Fibroblast of lung (primary cell): Measurements from ENCODE around the gene AKAP6. TPM values are rescaled to one million over a fixed set of nuclear protein-coding genes. Genes with fewer than 3 reads are reported as not detected.
A peak's percentile ranks its signal among the peaks of the same experiment; 100 is the strongest.
"Not testable (repeated sequence)": the region's sequence is repeated elsewhere in the genome, so short reads cannot be mapped to it uniquely, and the experiment has no call there.

Experiments
- DNase-seq, 2 donors: peaks; one replicate each; pipeline versions ENCODE4 v3.0.0 to v3.0.0-alpha.2; 2010; ENCODE audit warnings: low read depth in 2 of 2
- H2AFZ ChIP-seq: 2 replicates; pipeline ENCODE4 v1.5.1; 2012; ENCODE audit warnings: low read length, control low read depth, inconsistent platforms
- H3K27ac ChIP-seq: 2 replicates; pipeline ENCODE4 v1.5.1; 2011; ENCODE audit warnings: low read length, control low read depth; ENCODE audit not compliant: insufficient read depth
- H3K27me3 ChIP-seq: 2 replicates; pipeline ENCODE4 v1.5.1; 2011; ENCODE audit warnings: mild to moderate bottlenecking, low read length; ENCODE audit not compliant: control insufficient read depth, insufficient read depth
- H3K36me3 ChIP-seq: 2 replicates; pipeline ENCODE4 v1.5.1; 2011; ENCODE audit warnings: low read length; ENCODE audit not compliant: control insufficient read depth, insufficient read depth
- H3K4me1 ChIP-seq: 2 replicates; pipeline ENCODE4 v1.5.1; 2011; ENCODE audit warnings: low read length; ENCODE audit not compliant: control insufficient read depth, insufficient read depth; ENCODE audit errors: extremely low read depth
- H3K4me2 ChIP-seq: 2 replicates; pipeline ENCODE4 v1.5.1; 2011; ENCODE audit warnings: low read length, control low read depth; ENCODE audit not compliant: insufficient read depth; ENCODE audit errors: extremely low read depth
- H3K4me3 ChIP-seq, 4 experiments: fragments of 200-600 bp in 1 of 4; sonication (generic) in 1 of 4; replicated peaks in 1 of 4; 2 replicates each; pipeline ENCODE4 v1.5.1; 2011 to 2016; ENCODE audit warnings: low read length in 4 of 4, low read depth in 3 of 4, mild to moderate bottlenecking in 3 of 4, control low read depth in 2 of 4, inconsistent platforms in 1 of 4, mixed read lengths in 1 of 4; ENCODE audit not compliant: insufficient read depth in 1 of 4; ENCODE audit errors: control extremely low read depth in 1 of 4
- H3K79me2 ChIP-seq: 2 replicates; pipeline ENCODE4 v1.5.1; 2012; ENCODE audit warnings: mild to moderate bottlenecking, low read length, inconsistent platforms; ENCODE audit not compliant: control insufficient read depth, insufficient read depth
- H3K9ac ChIP-seq: 2 replicates; pipeline ENCODE4 v1.5.1; 2011; ENCODE audit warnings: mild to moderate bottlenecking, low read length, control low read depth; ENCODE audit not compliant: insufficient read depth
- H3K9me3 ChIP-seq: 2 replicates; pipeline ENCODE4 v1.5.1; 2012; ENCODE audit warnings: low read depth, low read length; ENCODE audit not compliant: control insufficient read depth, insufficient read depth
- H4K20me1 ChIP-seq: 2 replicates; pipeline ENCODE4 v1.5.1; 2011; ENCODE audit warnings: low read length; ENCODE audit not compliant: control insufficient read depth, insufficient read depth; ENCODE audit errors: extremely low read depth
- EZH2 ChIP-seq: IDR thresholded peaks from 2 replicates; pipeline ENCODE4 v1.5.1; 2012; ENCODE audit warnings: low read length, control low read depth, mild to moderate bottlenecking; ENCODE audit errors: missing control alignments
- polyA plus RNA-seq, 2 donors: library from polyadenylated mRNA; depleted of rRNA in 1 of 2; stranded (reverse) in 1 of 2; unstranded in 1 of 2; fragments of >200 nt; gene quantifications; 2 replicates each; pipeline ENCODE4 v1.2.1, GENCODE V29; 2011 to 2012; ENCODE audit warnings: missing spikeins in 1 of 2
- total RNA-seq: library from RNA; depleted of rRNA; stranded (reverse); fragments of >200 nt; gene quantifications from 2 replicates; pipeline ENCODE4 v1.2.1, GENCODE V29; 2014
- TF ChIP-seq, protein P1 (sequence below), 2 donors: IDR thresholded peaks in 1 of 2; conservative IDR thresholded peaks in 1 of 2; 1 replicate in 1 of 2; 2 replicates in 1 of 2; pipeline ENCODE4 v1.5.1; 2011 to 2012; ENCODE audit warnings: low read length in 2 of 2, control low read depth in 1 of 2, inconsistent platforms in 1 of 2, low read depth in 1 of 2, mild to moderate bottlenecking in 1 of 2

AKAP6 gene
- total and polyA plus RNA-seq, 2 donors (not counting 1 experiment from before 2014, with no cell fraction given): 3.3 to 10.9 TPM

DNA sequence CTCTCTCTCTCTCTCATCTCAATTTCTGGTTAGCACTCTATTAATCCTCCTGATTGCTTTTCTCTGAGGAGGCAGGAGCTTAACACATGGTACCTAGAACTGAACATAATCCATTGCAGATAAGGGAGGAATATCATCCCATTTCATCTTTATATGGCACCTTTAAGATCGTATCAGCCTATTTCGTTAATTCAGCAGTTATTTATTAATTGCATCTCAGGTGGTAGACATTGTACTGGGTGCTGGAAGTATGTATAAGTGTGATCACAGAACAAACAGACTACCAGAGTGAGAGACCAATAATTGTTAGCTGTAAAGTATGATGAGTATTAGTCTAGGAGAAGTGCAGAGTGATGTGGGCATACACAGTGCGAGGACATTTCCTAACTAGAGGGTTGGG lies 39.0 kb downstream of the AKAP6 start:
- no peaks in the 10 kb centered on the region for H3K79me2 ChIP-seq
- no peaks in the 10 kb centered on the region for H4K20me1 ChIP-seq
- H3K27ac ChIP-seq: no peak overlapping the region
- no peak overlapping the region for H2AFZ ChIP-seq
- H3K4me2 ChIP-seq: no peak overlapping the region
- no peak for TF ChIP-seq EZH2
- TF ChIP-seq, protein P1, sequence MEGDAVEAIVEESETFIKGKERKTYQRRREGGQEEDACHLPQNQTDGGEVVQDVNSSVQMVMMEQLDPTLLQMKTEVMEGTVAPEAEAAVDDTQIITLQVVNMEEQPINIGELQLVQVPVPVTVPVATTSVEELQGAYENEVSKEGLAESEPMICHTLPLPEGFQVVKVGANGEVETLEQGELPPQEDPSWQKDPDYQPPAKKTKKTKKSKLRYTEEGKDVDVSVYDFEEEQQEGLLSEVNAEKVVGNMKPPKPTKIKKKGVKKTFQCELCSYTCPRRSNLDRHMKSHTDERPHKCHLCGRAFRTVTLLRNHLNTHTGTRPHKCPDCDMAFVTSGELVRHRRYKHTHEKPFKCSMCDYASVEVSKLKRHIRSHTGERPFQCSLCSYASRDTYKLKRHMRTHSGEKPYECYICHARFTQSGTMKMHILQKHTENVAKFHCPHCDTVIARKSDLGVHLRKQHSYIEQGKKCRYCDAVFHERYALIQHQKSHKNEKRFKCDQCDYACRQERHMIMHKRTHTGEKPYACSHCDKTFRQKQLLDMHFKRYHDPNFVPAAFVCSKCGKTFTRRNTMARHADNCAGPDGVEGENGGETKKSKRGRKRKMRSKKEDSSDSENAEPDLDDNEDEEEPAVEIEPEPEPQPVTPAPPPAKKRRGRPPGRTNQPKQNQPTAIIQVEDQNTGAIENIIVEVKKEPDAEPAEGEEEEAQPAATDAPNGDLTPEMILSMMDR (conservative IDR thresholded peaks at IDR 0.05 in 1 of 2, IDR thresholded peaks at IDR 0.05 in 1 of 2; ENCODE audit: low read depth in 1 of 2, low read length in 2 of 2): no peak
- H3K9me3 ChIP-seq: no peaks in the 10 kb centered on the region
- peaks cover 9% of the 10 kb centered on the region for H3K4me1 ChIP-seq
- H3K36me3 ChIP-seq: no peaks in the 10 kb centered on the region
- no peak for DNase-seq
- H3K4me3 ChIP-seq: no peak overlapping the region
- H3K9ac ChIP-seq: no peak overlapping the region
- no peaks in the 10 kb centered on the region for H3K27me3 ChIP-seq

- Histone ChIP-seq H3K27me3 (no peaks in the 10 kb centered on the region), H3K4me1 (peaks cover 9% of the 10 kb centered on the region), H3K9me3 (no peaks in the 10 kb centered on the region), H3K4me2 (peak overlapping the region; percentile 23), H3K4me3 (no peak overlapping the region), H3K9ac (no peak overlapping the region), H3K79me2 (no peaks in the 10 kb centered on the region), H3K36me3 (no peaks in the 10 kb centered on the region), H4K20me1 (no peaks in the 10 kb centered on the region), H3K27ac (peak overlapping the region; percentile 18), H2AFZ (no peak overlapping the region)
- DNase-seq: peak; percentile 81 to 86
- TF ChIP-seq, protein P1 (conservative IDR thresholded peaks at IDR 0.05 in 1 of 2, IDR thresholded peaks at IDR 0.05 in 1 of 2; ENCODE audit: low read depth in 1 of 2, low read length in 2 of 2): no peak
- no peak for TF ChIP-seq EZH2
Measured at GRCh38 chr14:32370714-32371113, 41.6 kb downstream of the AKAP6 start.

DNA sequence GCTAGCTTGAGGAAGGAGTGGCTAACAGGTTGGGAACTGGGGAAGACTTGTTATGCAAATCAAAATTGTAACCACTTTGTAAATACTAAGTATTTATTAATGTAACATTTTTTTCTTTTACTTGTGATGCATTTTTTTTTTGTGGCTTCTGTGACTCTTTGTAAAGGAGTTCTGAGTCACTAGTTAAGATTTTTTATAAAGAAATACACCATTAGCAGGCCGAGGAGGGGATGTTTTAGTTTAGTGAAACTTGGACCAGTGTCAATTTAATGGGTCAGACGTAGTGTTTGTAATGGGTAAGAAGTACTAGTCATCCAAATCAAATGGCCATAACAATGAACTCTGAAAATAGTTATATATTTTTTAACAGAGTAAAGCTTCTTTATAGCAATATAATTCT lies 43.1 kb downstream of the AKAP6 start:
- no peak overlapping the region for H3K4me2 ChIP-seq
- H3K4me3 ChIP-seq: no peak overlapping the region
- no peaks in the 10 kb centered on the region for H3K27me3 ChIP-seq
- no peak overlapping the region for H3K9ac ChIP-seq
- peak overlapping the region; percentile 53 for H3K27ac ChIP-seq
- no peaks in the 10 kb centered on the region for H3K79me2 ChIP-seq
- no peaks in the 10 kb centered on the region for H3K9me3 ChIP-seq
- TF ChIP-seq EZH2: no peak
- TF ChIP-seq, protein P1 (conservative IDR thresholded peaks at IDR 0.05 in 1 of 2, IDR thresholded peaks at IDR 0.05 in 1 of 2; ENCODE audit: low read depth in 1 of 2, low read length in 2 of 2): no peak
- peaks cover 9% of the 10 kb centered on the region for H3K4me1 ChIP-seq
- DNase-seq: peak; percentile 96
- H2AFZ ChIP-seq: no peak overlapping the region
- H4K20me1 ChIP-seq: no peaks in the 10 kb centered on the region
- no peaks in the 10 kb centered on the region for H3K36me3 ChIP-seq

DNA sequence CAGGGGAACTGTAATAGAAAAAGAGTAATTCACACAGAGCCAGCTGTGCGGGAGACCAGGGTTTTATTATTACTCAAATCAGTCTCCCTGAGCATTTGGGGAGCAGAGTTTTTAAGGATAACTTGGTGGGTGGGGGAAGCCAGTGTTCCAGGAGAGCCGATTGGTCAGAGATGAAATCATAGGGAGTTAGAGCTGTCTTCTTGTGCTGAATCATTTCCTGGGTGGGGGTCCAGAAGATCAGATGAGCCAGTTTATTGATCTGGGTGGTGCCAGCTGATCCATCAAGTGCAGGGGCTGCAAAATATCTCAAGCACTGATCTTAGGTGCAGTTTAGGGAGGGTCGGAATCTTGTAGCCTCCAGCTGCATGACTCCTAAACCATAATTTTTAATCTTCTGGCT lies 44.1 kb downstream of the AKAP6 start:
- H3K4me2 ChIP-seq, H3K27me3 ChIP-seq, H4K20me1 ChIP-seq, H3K4me1 ChIP-seq, H3K36me3 ChIP-seq, H2AFZ ChIP-seq, H3K9me3 ChIP-seq, H3K79me2 ChIP-seq, H3K9ac ChIP-seq, H3K27ac ChIP-seq, H3K4me3 ChIP-seq: not testable (repeated sequence)
- peak in 1 of 2 donors; percentile 35 for DNase-seq
